ENCODE data around the gene C13orf46.

Gene C13orf46

GRCh38 chr13:113947311-113948033 is 26.4 kb downstream of the C13orf46 start:
- Histone ChIP-seq H3K4me3 (ENCODE audit: low read length in 2 of 2) (no peak overlapping the region), H3K9ac (ENCODE audit: low read depth in 1 of 2, low read length in 2 of 2) (no peak overlapping the region), H3K9me3 (ENCODE audit: control insufficient read depth in 2 of 2, low read length in 2 of 2) (no peaks in the 10 kb centered on the region), H3K27ac (ENCODE audit: low read depth in 2 of 2, low read length in 2 of 2) (no peak overlapping the region), H3K27me3 (ENCODE audit: control insufficient read depth in 2 of 2, insufficient read depth in 2 of 2, low read length in 2 of 2) (no peaks in the 10 kb centered on the region), H3K36me3 (ENCODE audit: control insufficient read depth in 2 of 2, insufficient read depth in 2 of 2, low read length in 2 of 2) (no peaks in the 10 kb centered on the region), H3K4me1 (ENCODE audit: control insufficient read depth in 2 of 2, insufficient read depth in 2 of 2, low read length in 2 of 2) (peaks cover 2 to 7% of the 10 kb centered on the region in 2 donors)

GRCh38 chr13:113946409-113947181 is 27.3 kb downstream of the C13orf46 start:
- no peak overlapping the region for H3K27ac ChIP-seq (ENCODE audit: low read depth in 2 of 2, low read length in 2 of 2)
- no peak overlapping the region for H3K9ac ChIP-seq (ENCODE audit: low read depth in 1 of 2, low read length in 2 of 2)
- H3K9me3 ChIP-seq (ENCODE audit: control insufficient read depth in 2 of 2, low read length in 2 of 2): no peaks in the 10 kb centered on the region

GRCh38 chr13:113945857-113946408 is 27.9 kb downstream of the C13orf46 start:
- Histone ChIP-seq H3K4me3 (ENCODE audit: low read length in 2 of 2) (no peak overlapping the region), H3K36me3 (ENCODE audit: control insufficient read depth in 2 of 2, insufficient read depth in 2 of 2, low read length in 2 of 2) (no peaks in the 10 kb centered on the region), H3K9ac (ENCODE audit: low read depth in 1 of 2, low read length in 2 of 2) (no peak overlapping the region), H3K27ac (ENCODE audit: low read depth in 2 of 2, low read length in 2 of 2) (no peak overlapping the region), H3K9me3 (ENCODE audit: control insufficient read depth in 2 of 2, low read length in 2 of 2) (no peaks in the 10 kb centered on the region), H3K4me1 (ENCODE audit: control insufficient read depth in 2 of 2, insufficient read depth in 2 of 2, low read length in 2 of 2) (peaks cover 1 to 6% of the 10 kb centered on the region in 2 donors), H3K27me3 (ENCODE audit: control insufficient read depth in 2 of 2, insufficient read depth in 2 of 2, low read length in 2 of 2) (no peaks in the 10 kb centered on the region)

More at GRCh38 chr13:113946409-113947181, 27.3 kb downstream of the C13orf46 start:
- Histone ChIP-seq H3K36me3 (ENCODE audit: control insufficient read depth in 2 of 2, insufficient read depth in 2 of 2, low read length in 2 of 2) (no peaks in the 10 kb centered on the region), H3K27me3 (ENCODE audit: control insufficient read depth in 2 of 2, insufficient read depth in 2 of 2, low read length in 2 of 2) (no peaks in the 10 kb centered on the region), H3K4me1 (ENCODE audit: control insufficient read depth in 2 of 2, insufficient read depth in 2 of 2, low read length in 2 of 2) (peaks cover 2 to 7% of the 10 kb centered on the region in 2 donors), H3K4me3 (ENCODE audit: low read length in 2 of 2) (no peak overlapping the region)

- Histone ChIP-seq H3K27me3 (ENCODE audit: control insufficient read depth in 2 of 2, insufficient read depth in 2 of 2, low read length in 2 of 2) (peaks cover 2 to 6% of the 10 kb centered on the region in 2 donors), H3K9me3 (ENCODE audit: control insufficient read depth in 2 of 2, low read length in 2 of 2) (no peaks in the 10 kb centered on the region), H3K9ac (ENCODE audit: low read depth in 1 of 2, low read length in 2 of 2) (no peak overlapping the region), H3K27ac (ENCODE audit: low read depth in 2 of 2, low read length in 2 of 2) (no peak overlapping the region), H3K4me3 (ENCODE audit: low read length in 2 of 2) (no peak overlapping the region), H3K4me1 (ENCODE audit: control insufficient read depth in 2 of 2, insufficient read depth in 2 of 2, low read length in 2 of 2) (peaks cover 2 to 4% of the 10 kb centered on the region in 2 donors), H3K36me3 (ENCODE audit: control insufficient read depth in 2 of 2, insufficient read depth in 2 of 2, low read length in 2 of 2) (no peaks in the 10 kb centered on the region)
Measured at GRCh38 chr13:113943821-113944565, 29.9 kb downstream of the C13orf46 start.

- H3K27ac ChIP-seq (ENCODE audit: low read depth in 2 of 2, low read length in 2 of 2): no peak overlapping the region
- H3K9me3 ChIP-seq (ENCODE audit: control insufficient read depth in 2 of 2, low read length in 2 of 2): no peaks in the 10 kb centered on the region
- H3K9ac ChIP-seq (ENCODE audit: low read depth in 1 of 2, low read length in 2 of 2): no peak overlapping the region
- no peaks in the 10 kb centered on the region for H3K36me3 ChIP-seq (ENCODE audit: control insufficient read depth in 2 of 2, insufficient read depth in 2 of 2, low read length in 2 of 2)
- peaks cover 5 to 9% of the 10 kb centered on the region in 2 donors for H3K4me1 ChIP-seq (ENCODE audit: control insufficient read depth in 2 of 2, insufficient read depth in 2 of 2, low read length in 2 of 2)
- H3K27me3 ChIP-seq (ENCODE audit: control insufficient read depth in 2 of 2, insufficient read depth in 2 of 2, low read length in 2 of 2): peaks cover 7 to 10% of the 10 kb centered on the region in 2 donors
- H3K4me3 ChIP-seq (ENCODE audit: low read length in 2 of 2): no peak overlapping the region
Measured at GRCh38 chr13:113942591-113943103, 31.2 kb downstream of the C13orf46 start.

- Histone ChIP-seq H3K9me3 (ENCODE audit: control insufficient read depth in 2 of 2, low read length in 2 of 2) (no peaks in the 10 kb centered on the region), H3K27me3 (ENCODE audit: control insufficient read depth in 2 of 2, insufficient read depth in 2 of 2, low read length in 2 of 2) (peaks cover 7 to 10% of the 10 kb centered on the region in 2 donors), H3K36me3 (ENCODE audit: control insufficient read depth in 2 of 2, insufficient read depth in 2 of 2, low read length in 2 of 2) (no peaks in the 10 kb centered on the region), H3K9ac (ENCODE audit: low read depth in 1 of 2, low read length in 2 of 2) (no peak overlapping the region), H3K4me3 (ENCODE audit: low read length in 2 of 2) (no peak overlapping the region), H3K27ac (ENCODE audit: low read depth in 2 of 2, low read length in 2 of 2) (no peak overlapping the region), H3K4me1 (ENCODE audit: control insufficient read depth in 2 of 2, insufficient read depth in 2 of 2, low read length in 2 of 2) (peaks cover 3 to 9% of the 10 kb centered on the region in 2 donors)
Measured at GRCh38 chr13:113941571-113942191, 32.2 kb downstream of the C13orf46 start.

GRCh38 chr13:113939944-113940297 is 34.0 kb downstream of the C13orf46 start:
- H3K27me3 ChIP-seq (ENCODE audit: control insufficient read depth in 2 of 2, insufficient read depth in 2 of 2, low read length in 2 of 2): peaks cover 7 to 10% of the 10 kb centered on the region in 2 donors
- no peak overlapping the region for H3K9ac ChIP-seq (ENCODE audit: low read depth in 1 of 2, low read length in 2 of 2)
- H3K36me3 ChIP-seq (ENCODE audit: control insufficient read depth in 2 of 2, insufficient read depth in 2 of 2, low read length in 2 of 2): no peaks in the 10 kb centered on the region
- no peak overlapping the region for H3K27ac ChIP-seq (ENCODE audit: low read depth in 2 of 2, low read length in 2 of 2)
- H3K9me3 ChIP-seq (ENCODE audit: control insufficient read depth in 2 of 2, low read length in 2 of 2): no peaks in the 10 kb centered on the region
- peaks cover 3 to 9% of the 10 kb centered on the region in 2 donors for H3K4me1 ChIP-seq (ENCODE audit: control insufficient read depth in 2 of 2, insufficient read depth in 2 of 2, low read length in 2 of 2)
- no peak overlapping the region for H3K4me3 ChIP-seq (ENCODE audit: low read length in 2 of 2)

GRCh38 chr13:113939129-113939943 is 34.5 kb downstream of the C13orf46 start:
- Histone ChIP-seq H3K9ac (ENCODE audit: low read depth in 1 of 2, low read length in 2 of 2) (no peak overlapping the region), H3K9me3 (ENCODE audit: control insufficient read depth in 2 of 2, low read length in 2 of 2) (no peaks in the 10 kb centered on the region), H3K4me3 (ENCODE audit: low read length in 2 of 2) (no peak overlapping the region), H3K27ac (ENCODE audit: low read depth in 2 of 2, low read length in 2 of 2) (no peak overlapping the region), H3K36me3 (ENCODE audit: control insufficient read depth in 2 of 2, insufficient read depth in 2 of 2, low read length in 2 of 2) (no peaks in the 10 kb centered on the region), H3K27me3 (ENCODE audit: control insufficient read depth in 2 of 2, insufficient read depth in 2 of 2, low read length in 2 of 2) (peaks cover 8 to 10% of the 10 kb centered on the region in 2 donors), H3K4me1 (ENCODE audit: control insufficient read depth in 2 of 2, insufficient read depth in 2 of 2, low read length in 2 of 2) (peaks cover 3 to 9% of the 10 kb centered on the region in 2 donors)

GRCh38 chr13:113938716-113939115 is 35.2 kb downstream of the C13orf46 start:
- peaks cover 3 to 9% of the 10 kb centered on the region in 2 donors for H3K4me1 ChIP-seq (ENCODE audit: control insufficient read depth in 2 of 2, insufficient read depth in 2 of 2, low read length in 2 of 2)
- H3K4me3 ChIP-seq (ENCODE audit: low read length in 2 of 2): no peak overlapping the region
- no peaks in the 10 kb centered on the region for H3K36me3 ChIP-seq (ENCODE audit: control insufficient read depth in 2 of 2, insufficient read depth in 2 of 2, low read length in 2 of 2)
- H3K27me3 ChIP-seq (ENCODE audit: control insufficient read depth in 2 of 2, insufficient read depth in 2 of 2, low read length in 2 of 2): peaks cover 8 to 10% of the 10 kb centered on the region in 2 donors
- no peaks in the 10 kb centered on the region for H3K9me3 ChIP-seq (ENCODE audit: control insufficient read depth in 2 of 2, low read length in 2 of 2)
- no peak overlapping the region for H3K9ac ChIP-seq (ENCODE audit: low read depth in 1 of 2, low read length in 2 of 2)
- H3K27ac ChIP-seq (ENCODE audit: low read depth in 2 of 2, low read length in 2 of 2): no peak overlapping the region

Data from mucosa of rectum (tissue), 2 donors.